B cell (primary cell): Measurements from ENCODE around the gene CACNA1A.

ENCODE experiments used
- CTCF ChIP-seq: fragments of 200-600 bp; IDR thresholded peaks from one replicate; pipeline ENCODE4 v1.8.0; 2022; ENCODE audit warnings: antibody characterized with exemption, mild to moderate bottlenecking
- EZH2 ChIP-seq: IDR thresholded peaks from 2 replicates; pipeline ENCODE4 v1.6.1; 2012; ENCODE audit warnings: borderline replicate concordance, low read depth, mild to moderate bottlenecking, moderate library complexity, low read length; ENCODE audit not compliant: insufficient read depth, poor library complexity, severe bottlenecking

GRCh38 chr19:13356686-13357280 is 149.5 kb downstream of the CACNA1A start:
- TF ChIP-seq CTCF (no peak), EZH2 (no peak)
